Spleen (tissue), 7 donors: ENCODE results near the gene LACTBL1.

Source experiments
- POLR2A ChIP-seq, 3 donors: fragments of 450-650 bp; IDR thresholded peaks; one replicate each; pipeline ENCODE4 v1.5.1; 2017; ENCODE audit warnings: antibody characterized with exemption in 3 of 3, mild to moderate bottlenecking in 1 of 3
- POLR2AphosphoS5 ChIP-seq, 3 donors: sonication (generic); formaldehyde crosslinking; IDR thresholded peaks; one replicate each; pipeline ENCODE4 v1.5.1; 2017; ENCODE audit warnings: antibody characterized with exemption in 3 of 3
- TF ChIP-seq, protein P1 (sequence below), 11 experiments: fragments of 200-600 bp in 7 of 11; fragments of 450-650 bp in 4 of 11; sonication (generic) in 4 of 11; IDR thresholded peaks in 8 of 11; conservative IDR thresholded peaks in 3 of 11; 1 replicate in 7 of 11; 2 replicates in 4 of 11; pipeline versions ENCODE4 v1.4.0 to v1.8.0; 2016 to 2021; ENCODE audit warnings: antibody characterized with exemption in 11 of 11, inconsistent platforms in 4 of 11, mild to moderate bottlenecking in 1 of 11
- donor health status: DM: no; HTN: no; CAD: no; lungs with moderate emphysema.
- donor health status: DM: no; HTN: no; CAD: no.
- donor health status: DM: no; HTN: no; CAD: no.

- TF ChIP-seq POLR2AphosphoS5 (IDR thresholded peaks at IDR 0.05) (no peak), POLR2A (IDR thresholded peaks at IDR 0.05) (no peak)
- TF ChIP-seq, protein P1, sequence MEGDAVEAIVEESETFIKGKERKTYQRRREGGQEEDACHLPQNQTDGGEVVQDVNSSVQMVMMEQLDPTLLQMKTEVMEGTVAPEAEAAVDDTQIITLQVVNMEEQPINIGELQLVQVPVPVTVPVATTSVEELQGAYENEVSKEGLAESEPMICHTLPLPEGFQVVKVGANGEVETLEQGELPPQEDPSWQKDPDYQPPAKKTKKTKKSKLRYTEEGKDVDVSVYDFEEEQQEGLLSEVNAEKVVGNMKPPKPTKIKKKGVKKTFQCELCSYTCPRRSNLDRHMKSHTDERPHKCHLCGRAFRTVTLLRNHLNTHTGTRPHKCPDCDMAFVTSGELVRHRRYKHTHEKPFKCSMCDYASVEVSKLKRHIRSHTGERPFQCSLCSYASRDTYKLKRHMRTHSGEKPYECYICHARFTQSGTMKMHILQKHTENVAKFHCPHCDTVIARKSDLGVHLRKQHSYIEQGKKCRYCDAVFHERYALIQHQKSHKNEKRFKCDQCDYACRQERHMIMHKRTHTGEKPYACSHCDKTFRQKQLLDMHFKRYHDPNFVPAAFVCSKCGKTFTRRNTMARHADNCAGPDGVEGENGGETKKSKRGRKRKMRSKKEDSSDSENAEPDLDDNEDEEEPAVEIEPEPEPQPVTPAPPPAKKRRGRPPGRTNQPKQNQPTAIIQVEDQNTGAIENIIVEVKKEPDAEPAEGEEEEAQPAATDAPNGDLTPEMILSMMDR (IDR thresholded peaks at IDR 0.05 in 8 of 11, conservative IDR thresholded peaks at IDR 0.05 in 3 of 11) = no peak
Observed at GRCh38 chr1:22920026-22920733, 52.5 kb downstream of the LACTBL1 start.
